WTC11 (cell line): ENCODE measurements around the gene LPIN3.

Experiments
- ELF4 ChIP-seq: sonication (generic); formaldehyde crosslinking; IDR thresholded peaks from 2 replicates; pipeline ENCODE4 v1.8.1; 2022; ENCODE audit warnings: low read depth, mild to moderate bottlenecking, moderate library complexity, missing genetic modification reagents
- GTF2I ChIP-seq: fragments of 250-450 bp; sonication (Bioruptor Pico); conservative IDR thresholded peaks from 2 replicates; pipeline ENCODE4 v1.4.0; 2021; ENCODE audit warnings: mild to moderate bottlenecking
- NR3C1 ChIP-seq: sonication (generic); formaldehyde crosslinking; conservative IDR thresholded peaks from 2 replicates; pipeline ENCODE4 v1.8.1; 2023; ENCODE audit warnings: low read depth, mild to moderate bottlenecking, missing genetic modification reagents
- ZNF263 ChIP-seq: sonication (generic); formaldehyde crosslinking; IDR thresholded peaks from 2 replicates; pipeline ENCODE4 v1.8.1; 2022; ENCODE audit warnings: low read depth, mild to moderate bottlenecking, moderate library complexity, missing genetic modification reagents
- TF ChIP-seq, protein P1 (sequence below): fragments of 200-600 bp; IDR thresholded peaks from 2 replicates; pipeline ENCODE4 v1.8.0; 2022; ENCODE audit warnings: antibody characterized with exemption
- TF ChIP-seq, protein P2 (sequence below): sonication (generic); formaldehyde crosslinking; IDR thresholded peaks from 2 replicates; pipeline ENCODE4 v1.8.1; 2022; ENCODE audit warnings: low read depth, missing genetic modification reagents, borderline replicate concordance
- TF ChIP-seq, protein P3 (sequence below): sonication (generic); formaldehyde crosslinking; IDR thresholded peaks from 2 replicates; pipeline ENCODE4 v1.8.1; 2023; ENCODE audit warnings: mild to moderate bottlenecking, missing genetic modification reagents, moderate library complexity
- TF ChIP-seq, protein P4 (sequence below): sonication (generic); formaldehyde crosslinking; IDR thresholded peaks from 2 replicates; pipeline ENCODE4 v1.8.1; 2022; ENCODE audit warnings: mild to moderate bottlenecking, moderate library complexity, missing genetic modification reagents

DNA sequence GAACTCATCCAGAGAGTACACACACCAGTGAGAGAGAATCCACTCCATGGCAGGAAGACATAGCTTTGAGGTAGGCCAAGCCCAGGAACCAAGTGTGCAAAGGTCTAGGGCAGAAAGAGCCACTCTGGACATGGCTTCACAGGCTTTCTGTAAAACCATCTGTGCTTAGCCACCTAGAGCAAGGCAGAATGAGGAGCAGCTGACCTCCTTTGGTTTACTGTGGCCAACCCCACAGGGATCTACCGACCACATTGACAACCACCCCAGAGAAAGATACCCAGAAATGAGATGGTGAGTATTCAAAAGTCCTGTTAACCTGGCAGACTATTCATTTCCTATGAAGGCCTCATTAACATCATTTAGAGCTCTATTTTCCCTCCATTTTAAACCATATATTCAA, 33.6 kb upstream of the LPIN3 start:
- TF ChIP-seq, protein P1, sequence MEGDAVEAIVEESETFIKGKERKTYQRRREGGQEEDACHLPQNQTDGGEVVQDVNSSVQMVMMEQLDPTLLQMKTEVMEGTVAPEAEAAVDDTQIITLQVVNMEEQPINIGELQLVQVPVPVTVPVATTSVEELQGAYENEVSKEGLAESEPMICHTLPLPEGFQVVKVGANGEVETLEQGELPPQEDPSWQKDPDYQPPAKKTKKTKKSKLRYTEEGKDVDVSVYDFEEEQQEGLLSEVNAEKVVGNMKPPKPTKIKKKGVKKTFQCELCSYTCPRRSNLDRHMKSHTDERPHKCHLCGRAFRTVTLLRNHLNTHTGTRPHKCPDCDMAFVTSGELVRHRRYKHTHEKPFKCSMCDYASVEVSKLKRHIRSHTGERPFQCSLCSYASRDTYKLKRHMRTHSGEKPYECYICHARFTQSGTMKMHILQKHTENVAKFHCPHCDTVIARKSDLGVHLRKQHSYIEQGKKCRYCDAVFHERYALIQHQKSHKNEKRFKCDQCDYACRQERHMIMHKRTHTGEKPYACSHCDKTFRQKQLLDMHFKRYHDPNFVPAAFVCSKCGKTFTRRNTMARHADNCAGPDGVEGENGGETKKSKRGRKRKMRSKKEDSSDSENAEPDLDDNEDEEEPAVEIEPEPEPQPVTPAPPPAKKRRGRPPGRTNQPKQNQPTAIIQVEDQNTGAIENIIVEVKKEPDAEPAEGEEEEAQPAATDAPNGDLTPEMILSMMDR = no peak
- no peak for TF ChIP-seq ELF4 (CRISPR knock-in tag)
- TF ChIP-seq, protein P2, sequence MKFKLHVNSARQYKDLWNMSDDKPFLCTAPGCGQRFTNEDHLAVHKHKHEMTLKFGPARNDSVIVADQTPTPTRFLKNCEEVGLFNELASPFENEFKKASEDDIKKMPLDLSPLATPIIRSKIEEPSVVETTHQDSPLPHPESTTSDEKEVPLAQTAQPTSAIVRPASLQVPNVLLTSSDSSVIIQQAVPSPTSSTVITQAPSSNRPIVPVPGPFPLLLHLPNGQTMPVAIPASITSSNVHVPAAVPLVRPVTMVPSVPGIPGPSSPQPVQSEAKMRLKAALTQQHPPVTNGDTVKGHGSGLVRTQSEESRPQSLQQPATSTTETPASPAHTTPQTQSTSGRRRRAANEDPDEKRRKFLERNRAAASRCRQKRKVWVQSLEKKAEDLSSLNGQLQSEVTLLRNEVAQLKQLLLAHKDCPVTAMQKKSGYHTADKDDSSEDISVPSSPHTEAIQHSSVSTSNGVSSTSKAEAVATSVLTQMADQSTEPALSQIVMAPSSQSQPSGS (CRISPR knock-in tag) = no peak
- no peak for TF ChIP-seq ZNF263 (CRISPR knock-in tag)
- TF ChIP-seq, protein P3, sequence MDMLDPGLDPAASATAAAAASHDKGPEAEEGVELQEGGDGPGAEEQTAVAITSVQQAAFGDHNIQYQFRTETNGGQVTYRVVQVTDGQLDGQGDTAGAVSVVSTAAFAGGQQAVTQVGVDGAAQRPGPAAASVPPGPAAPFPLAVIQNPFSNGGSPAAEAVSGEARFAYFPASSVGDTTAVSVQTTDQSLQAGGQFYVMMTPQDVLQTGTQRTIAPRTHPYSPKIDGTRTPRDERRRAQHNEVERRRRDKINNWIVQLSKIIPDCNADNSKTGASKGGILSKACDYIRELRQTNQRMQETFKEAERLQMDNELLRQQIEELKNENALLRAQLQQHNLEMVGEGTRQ = no peak
- TF ChIP-seq, protein P4, sequence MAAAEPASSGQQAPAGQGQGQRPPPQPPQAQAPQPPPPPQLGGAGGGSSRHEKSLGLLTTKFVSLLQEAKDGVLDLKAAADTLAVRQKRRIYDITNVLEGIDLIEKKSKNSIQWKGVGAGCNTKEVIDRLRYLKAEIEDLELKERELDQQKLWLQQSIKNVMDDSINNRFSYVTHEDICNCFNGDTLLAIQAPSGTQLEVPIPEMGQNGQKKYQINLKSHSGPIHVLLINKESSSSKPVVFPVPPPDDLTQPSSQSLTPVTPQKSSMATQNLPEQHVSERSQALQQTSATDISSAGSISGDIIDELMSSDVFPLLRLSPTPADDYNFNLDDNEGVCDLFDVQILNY (CRISPR knock-in tag) = no peak
- TF ChIP-seq GTF2I (CRISPR knock-in tag) = no peak
- no peak for TF ChIP-seq NR3C1
